Activated T-cell treated with anti-CD3 and anti-CD28 coated beads for 4 hours (primary cell): ENCODE results near the gene TSPAN31.
"Not testable (repeated sequence)": the region's sequence is repeated elsewhere in the genome, so short reads cannot be mapped to it uniquely, and the experiment has no call there.

Experiments
- DNase-seq: peaks from one replicate; pipeline ENCODE4 v3.0.0-alpha.2; 2020

Gene TSPAN31

DNA sequence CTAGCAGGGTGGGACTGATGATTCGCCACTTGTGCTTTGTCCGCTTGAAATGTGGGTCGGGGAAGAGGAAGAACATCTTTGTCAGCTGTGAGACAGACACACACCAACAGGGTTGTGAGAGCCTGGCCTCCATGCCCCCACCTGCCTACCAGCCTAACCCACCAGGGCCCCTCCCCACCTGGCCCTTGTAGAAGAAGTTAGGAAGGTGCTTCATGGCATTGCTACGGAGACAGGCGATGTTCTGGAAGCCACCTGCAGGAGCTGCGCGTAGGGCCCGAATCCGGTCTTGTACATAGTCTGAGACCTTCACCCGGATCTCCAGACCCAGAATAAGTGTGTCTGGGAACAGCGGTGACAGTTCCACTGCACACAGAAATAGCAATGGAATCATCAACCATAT, 24.8 kb downstream of the TSPAN31 start:
- DNase-seq, result no peak

DNA sequence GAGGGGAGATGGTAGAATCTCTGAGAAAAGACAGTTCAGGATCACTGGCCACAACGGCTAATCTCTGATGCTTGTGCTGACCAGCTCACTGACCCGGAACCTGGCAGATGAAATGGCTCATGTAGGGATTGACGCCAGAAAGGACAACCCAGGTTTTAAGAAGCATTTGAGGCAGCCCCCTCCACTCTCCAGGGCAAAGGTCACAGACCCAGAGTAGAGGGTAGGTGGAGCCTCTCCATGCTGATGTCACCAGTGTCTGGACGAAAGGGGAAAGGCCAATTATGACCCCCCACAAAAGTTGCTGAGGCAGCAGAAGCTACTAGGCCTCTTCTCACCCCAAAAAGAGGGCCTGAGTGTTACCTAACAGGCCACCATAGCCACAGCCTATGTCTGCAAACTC, 25.9 kb downstream of the TSPAN31 start:
- no peak for DNase-seq

DNA sequence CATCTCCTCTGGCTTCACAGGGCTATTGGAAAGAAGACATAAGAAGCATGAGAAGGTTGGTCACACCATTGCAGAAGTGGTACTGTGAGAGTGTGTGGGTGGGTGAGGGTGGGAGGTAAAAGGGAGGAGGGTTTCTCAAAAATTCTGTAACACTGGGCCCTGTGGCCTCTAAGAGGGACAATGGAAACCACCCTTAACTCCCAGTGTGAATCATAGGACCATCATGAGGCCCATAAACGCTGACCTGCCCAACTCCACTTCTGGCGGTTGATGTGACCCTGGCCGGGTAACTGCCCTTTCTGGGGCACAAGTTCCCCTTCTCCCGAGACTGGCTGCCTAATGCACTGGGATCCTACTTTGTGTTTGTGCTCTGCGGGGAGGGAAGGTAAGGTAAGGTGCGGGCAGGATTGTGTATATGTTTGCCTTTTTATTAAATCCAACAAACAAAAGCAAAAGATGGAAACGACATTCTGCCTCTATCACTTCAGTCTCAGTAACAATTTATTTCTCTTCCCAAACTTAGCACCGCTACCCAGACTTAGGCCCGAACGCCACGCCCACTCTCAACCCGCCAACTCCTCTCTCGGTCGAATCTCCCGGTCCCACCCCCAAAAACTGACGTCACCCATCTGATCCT, 26.5 kb downstream of the TSPAN31 start:
- DNase-seq, result peak; percentile 90

- peak; percentile 91 for DNase-seq
Measured at GRCh38 chr12:57771873-57772428, 27.1 kb downstream of the TSPAN31 start, which contains the start of gene METTL1. Gene METTL1 (minus strand): TSS chr12:57772105. CDS start chr12:57772083, 22 bp downstream.

DNA sequence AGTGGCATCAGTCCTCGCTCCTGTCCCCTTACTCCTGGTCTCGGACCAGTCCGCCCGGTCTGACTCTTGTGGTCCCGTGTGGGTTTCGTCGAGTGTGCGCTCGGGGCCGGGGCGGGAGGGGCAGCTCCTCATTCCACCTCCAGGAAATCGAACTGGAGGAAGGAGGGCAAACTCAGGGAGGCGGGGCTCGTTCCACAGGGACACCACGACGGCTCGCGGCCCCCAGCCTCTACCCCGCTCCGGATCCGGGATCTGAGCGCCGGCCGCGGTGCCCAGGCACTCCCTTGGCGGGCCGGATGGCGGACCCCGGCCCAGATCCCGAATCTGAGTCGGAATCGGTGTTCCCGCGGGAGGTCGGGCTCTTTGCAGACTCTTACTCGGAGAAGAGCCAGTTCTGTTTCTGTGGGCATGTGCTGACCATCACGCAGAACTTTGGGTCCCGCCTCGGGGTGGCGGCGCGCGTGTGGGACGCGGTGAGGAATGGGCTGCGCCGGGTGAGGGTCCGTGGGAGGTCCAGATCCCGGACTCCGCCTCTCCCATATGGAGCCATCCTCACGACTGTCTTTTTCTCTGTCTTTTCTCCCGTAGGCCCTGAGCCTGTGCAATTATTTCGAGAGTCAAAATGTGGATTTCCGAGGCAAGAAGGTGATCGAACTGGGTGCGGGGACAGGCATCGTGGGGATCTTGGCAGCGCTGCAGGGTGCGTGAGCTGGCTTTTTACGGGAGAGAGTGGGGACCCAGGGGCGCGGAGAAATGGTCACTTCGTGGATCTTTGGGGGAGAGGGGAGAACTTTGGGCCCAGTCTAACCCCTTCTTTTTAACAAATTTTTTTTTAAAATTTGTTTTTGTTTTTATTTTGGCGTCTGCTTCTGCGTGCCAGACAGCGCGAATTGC, 27.8 kb downstream of the TSPAN31 start, which contains the start of gene EEF1AKMT3:
EEF1AKMT3 (plus strand) TSS at position 186 of the 894 bp plus-strand sequence; CDS start at position 297, 111 bp downstream.
- DNase-seq, result no peak

DNA sequence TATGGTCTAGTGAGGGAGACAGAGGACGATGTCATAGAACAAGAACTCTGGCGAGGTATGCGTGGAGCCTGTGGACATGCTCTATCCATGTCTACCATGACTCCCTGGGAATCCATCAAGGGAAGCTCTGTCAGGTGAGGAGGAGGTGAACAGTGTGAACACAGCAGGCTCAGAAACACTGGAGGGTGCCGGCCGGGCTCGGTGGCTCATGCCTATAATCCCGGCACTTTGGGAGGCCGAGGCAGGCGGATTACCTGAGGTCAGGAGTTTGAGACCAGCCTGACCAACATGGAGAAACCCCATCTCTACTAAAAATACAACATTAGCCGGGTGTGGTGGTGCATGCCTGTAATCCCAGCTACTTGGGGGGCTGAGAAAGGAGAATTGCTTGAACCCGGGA, 29.8 kb downstream of the TSPAN31 start:
- DNase-seq, result not testable (repeated sequence)

DNA sequence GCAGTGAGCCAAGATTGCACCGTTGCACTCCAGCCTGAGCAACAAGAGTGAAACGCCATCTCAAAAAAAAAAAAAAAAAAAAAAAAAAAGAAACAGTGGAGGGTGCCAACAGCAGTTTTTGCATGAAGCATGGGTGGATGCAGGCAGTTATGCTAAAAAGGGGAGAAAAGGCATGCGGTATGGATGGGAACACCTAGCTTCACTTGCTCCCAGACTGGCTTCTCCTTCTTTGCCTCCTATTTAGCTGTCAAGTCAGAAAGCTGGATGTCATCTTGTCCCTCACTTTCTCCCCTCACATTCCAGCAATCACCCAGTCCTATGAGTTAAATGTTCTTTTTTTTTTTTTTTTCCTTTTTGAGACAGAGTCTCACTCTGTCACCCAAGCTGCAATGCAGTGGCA, 30.2 kb downstream of the TSPAN31 start:
- no peak for DNase-seq

GRCh38 chr12:57775563-57776246, 30.9 kb downstream of the TSPAN31 start:
- DNase-seq, result no peak

GRCh38 chr12:57776247-57776587, 31.4 kb downstream of the TSPAN31 start:
- DNase-seq, result no peak

GRCh38 chr12:57777367-57777766, 32.5 kb downstream of the TSPAN31 start:
- no peak for DNase-seq

DNA sequence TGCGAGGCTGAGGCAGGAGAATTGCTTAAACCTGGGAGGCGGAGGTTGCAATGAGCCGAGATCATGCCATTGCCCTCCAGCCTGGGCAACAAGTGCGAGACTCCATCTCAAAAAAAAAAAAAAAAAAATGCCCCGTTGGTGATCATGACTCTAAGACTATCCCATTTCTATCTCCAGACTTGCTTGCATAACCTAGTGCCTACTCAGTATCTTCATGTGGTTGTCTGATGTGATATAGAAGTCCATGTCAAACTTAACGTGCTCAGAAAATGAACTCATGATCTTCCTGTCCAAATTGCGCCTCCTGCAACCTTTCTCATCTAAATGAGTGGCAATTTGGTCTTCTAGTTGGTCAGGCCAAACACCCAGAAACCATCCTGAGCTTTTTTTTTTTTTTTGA, 33.1 kb downstream of the TSPAN31 start:
- no peak for DNase-seq

- DNase-seq, result no peak
Measured at GRCh38 chr12:57779736-57780135, 34.9 kb downstream of the TSPAN31 start.

- DNase-seq, result no peak
Measured at GRCh38 chr12:57780284-57780897, 35.6 kb downstream of the TSPAN31 start.

- DNase-seq, result no peak
Measured at GRCh38 chr12:57781244-57781643, 36.4 kb downstream of the TSPAN31 start.

DNA sequence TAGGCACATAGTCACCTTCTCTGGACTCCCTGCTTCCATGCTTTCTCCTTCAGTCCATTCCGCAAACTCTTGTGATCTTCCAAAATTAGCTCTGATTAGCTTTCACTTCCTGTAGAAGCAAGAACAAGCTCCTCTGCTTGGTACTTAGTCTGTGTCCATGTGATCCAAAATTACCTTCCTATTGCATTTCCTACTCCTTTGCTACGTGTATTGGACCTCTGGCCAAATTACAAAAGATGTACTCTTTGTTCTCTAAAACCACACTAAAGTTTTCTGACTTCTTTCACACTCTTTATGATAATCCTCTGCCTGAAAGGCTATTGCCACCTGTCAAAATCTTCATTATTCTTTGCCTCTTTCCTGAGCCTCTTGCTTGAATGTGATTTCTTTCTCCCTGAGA, 37.0 kb downstream of the TSPAN31 start:
- DNase-seq, result no peak

DNA sequence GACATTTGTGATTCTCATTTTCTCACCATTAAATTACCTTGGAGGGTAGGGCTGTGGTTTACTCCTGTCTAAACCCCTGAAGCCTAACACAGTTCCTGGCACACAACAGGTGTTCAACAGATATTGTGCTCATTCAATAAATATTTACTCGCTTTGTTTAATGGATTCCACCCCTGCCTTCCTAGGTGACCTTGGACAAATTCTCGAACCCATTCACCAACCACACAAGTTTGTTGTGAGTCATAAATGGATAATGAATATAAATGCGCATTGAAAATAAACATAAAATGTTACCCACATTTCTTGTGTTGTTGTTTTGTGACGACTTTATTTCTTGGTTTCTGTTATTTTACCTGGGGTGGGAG, 37.4 kb downstream of the TSPAN31 start:
- no peak for DNase-seq

DNA sequence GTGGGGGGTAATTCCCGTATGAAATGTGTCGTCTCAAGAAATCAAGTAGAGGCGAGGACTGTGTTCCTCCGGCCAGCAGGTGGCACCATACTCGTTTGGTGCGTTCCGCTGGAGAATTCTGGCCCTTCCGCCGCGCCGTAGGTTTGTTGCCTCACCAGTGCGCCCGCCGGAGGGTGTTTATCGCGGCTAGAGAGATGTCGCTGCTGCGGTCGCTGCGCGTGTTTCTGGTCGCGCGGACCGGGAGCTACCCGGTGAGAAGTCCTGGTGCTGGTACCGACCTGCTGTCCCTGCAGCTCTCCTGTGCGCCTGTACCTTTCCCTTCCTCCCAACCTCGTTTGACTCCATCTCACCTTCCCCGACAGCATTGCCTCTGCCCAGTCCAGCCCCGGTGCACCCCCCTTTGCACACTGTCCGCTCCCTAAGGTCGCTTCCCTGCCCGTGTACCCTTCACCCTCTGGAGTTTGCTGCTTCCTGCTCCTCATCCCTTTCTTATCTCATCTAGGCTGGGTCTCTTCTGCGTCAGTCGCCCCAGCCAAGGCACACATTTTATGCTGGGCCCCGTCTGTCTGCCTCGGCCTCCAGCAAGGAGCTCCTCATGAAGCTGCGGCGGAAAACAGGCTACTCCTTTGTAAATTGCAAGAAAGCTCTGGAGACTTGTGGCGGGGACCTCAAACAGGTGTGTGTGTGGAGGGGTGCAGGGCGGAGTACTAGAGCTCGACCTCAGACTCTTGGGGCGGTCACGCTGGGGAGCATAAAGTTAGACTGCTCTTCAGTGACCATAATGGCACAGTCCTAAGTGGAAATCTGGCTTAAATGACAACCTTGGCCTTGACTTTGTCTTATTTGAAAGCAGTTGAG, 38.0 kb downstream of the TSPAN31 start, which contains the start of gene TSFM:
TSFM (plus strand) TSS at position 180 of the 858 bp plus-strand sequence; CDS start at position 195, 15 bp downstream.
- DNase-seq, result peak; percentile 96

DNA sequence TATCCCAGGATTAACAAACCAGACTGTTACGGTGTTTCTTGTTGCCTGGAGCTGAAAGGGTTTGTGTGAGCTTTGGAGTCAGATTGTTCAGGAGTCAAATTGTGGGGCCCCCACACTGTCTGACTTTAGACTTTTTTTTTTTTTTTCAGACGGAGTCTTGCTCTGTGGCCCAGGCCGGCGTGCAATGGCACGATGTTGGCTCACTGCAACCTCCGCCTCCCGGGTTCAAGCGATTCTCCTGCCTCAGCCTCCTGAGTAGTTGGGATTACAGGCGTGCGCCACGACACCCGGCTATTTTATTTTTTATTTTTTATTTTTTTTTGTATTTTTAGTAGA, 38.6 kb downstream of the TSPAN31 start:
- DNase-seq, result no peak

GRCh38 chr12:57783861-57784260, 39.0 kb downstream of the TSPAN31 start:
- no peak for DNase-seq

DNA sequence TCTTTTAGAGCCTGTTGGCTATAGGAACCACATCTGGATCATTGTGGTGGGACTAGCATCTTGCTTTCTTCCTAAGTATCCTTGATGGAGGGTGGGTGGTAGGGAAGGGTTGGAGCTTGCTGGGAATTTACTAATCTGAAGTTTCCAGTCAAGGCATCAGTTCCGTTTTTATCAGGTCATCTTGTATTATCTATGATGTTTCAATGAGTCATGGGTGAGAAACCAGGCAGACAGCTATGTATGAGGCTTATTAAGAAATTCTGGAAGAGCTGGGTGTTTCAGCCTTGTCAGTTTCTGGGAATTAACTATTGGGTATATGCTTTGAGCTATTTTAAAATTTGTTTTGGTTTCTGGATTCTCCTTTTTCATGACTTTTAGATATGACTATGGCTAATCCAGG, 49.1 kb downstream of the TSPAN31 start:
- no peak for DNase-seq

DNA sequence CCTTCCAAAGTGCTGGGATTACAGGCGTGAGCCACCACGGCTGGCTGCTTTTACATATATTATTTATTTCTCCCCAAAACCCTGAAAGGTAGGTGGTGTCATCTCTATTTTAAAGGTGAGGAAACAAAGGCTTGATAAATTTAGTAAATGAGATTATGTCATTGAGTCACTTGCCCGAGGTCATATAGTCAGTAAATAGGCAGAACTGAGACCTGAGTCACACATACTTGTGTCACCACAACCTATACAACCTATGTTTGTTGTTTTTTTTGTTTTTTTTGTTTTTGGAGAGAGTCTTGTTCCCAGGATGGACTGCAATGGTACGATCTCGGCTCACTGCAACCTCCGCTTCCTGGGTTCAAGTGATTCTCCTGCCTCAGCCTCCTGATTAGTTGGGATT, 50.5 kb downstream of the TSPAN31 start:
- no peak for DNase-seq

- no peak for DNase-seq
Measured at GRCh38 chr12:57796996-57797395, 52.2 kb downstream of the TSPAN31 start.
